Measurements from ENCODE around the gene TCEA2. TPM values are rescaled to one million over a fixed set of nuclear protein-coding genes. Genes with fewer than 3 reads are reported as not detected.
A peak's percentile ranks its signal among the peaks of the same experiment; 100 is the strongest.

The TCEA2 gene
- total and polyA plus RNA-seq, 9 of the 15 experiments (the other 6 are each of a cell fraction or from before 2014, with no cell fraction given): 1.4 to 28.7 (median 5.4) TPM

- TF ChIP-seq LCOR (CRISPR knock-in tag; IDR thresholded peaks at IDR 0.05): peak; percentile 67
- TF ChIP-seq HNRNPLL (IDR thresholded peaks at IDR 0.05; ENCODE audit: low read depth, low read length, poor library complexity, severe bottlenecking): peak; percentile 82
- peak; percentile 82 for TF ChIP-seq ARID1B (IDR thresholded peaks at IDR 0.05)
- TF ChIP-seq ESRRA (IDR thresholded peaks at IDR 0.05; ENCODE audit: borderline replicate concordance, low read depth): peak; percentile 70; the same call in 1 of the 2 replicates
- TF ChIP-seq HDAC1 (IDR thresholded peaks at IDR 0.05): peak in 1 of 2 experiments; percentile 71; a peak in 2 of 4 replicates
- TF ChIP-seq ZNF398 (CRISPR knock-in tag; IDR thresholded peaks at IDR 0.05): no peak
- peak in 2 of 3 experiments; percentile 29 to 56 for TF ChIP-seq YY1 (IDR thresholded peaks at IDR 0.05; ENCODE audit: borderline replicate concordance in 1 of 3, control insufficient read depth in 1 of 3, extremely low read depth in 1 of 3, insufficient read depth in 3 of 3, insufficient read length in 1 of 3, insufficient replicate concordance in 2 of 3, low read depth in 1 of 3, low read length in 2 of 3)
- TF ChIP-seq TAF15 (IDR thresholded peaks at IDR 0.05; ENCODE audit: low read depth, low read length): no peak
- 0 out of 2 replicates have a peak, but pooled peaks have one; percentile 49 for TF ChIP-seq SMARCE1 (IDR thresholded peaks at IDR 0.05)
- peak in 2 of 3 experiments; percentile 39 to 85; a peak in 3 of 6 replicates for TF ChIP-seq ZBTB11 (CRISPR knock-in tag; IDR thresholded peaks at IDR 0.05)
- TF ChIP-seq HSF4 (CRISPR knock-in tag; IDR thresholded peaks at IDR 0.05; ENCODE audit: borderline replicate concordance): no peak
- TF ChIP-seq GABPA (tag; conservative IDR thresholded peaks at IDR 0.05; ENCODE audit: low read depth): peak; percentile 74
- peak; percentile 22 to 32; a peak in 1 of 4 replicates for TF ChIP-seq NRF1 (conservative IDR thresholded peaks at IDR 0.05 in 1 of 2, IDR thresholded peaks at IDR 0.05 in 1 of 2)
- TF ChIP-seq ZNF764 (CRISPR knock-in tag; IDR thresholded peaks at IDR 0.05; ENCODE audit: low read depth): no peak
- TF ChIP-seq TAF9B (IDR thresholded peaks at IDR 0.05; ENCODE audit: partially characterized antibody): no peak
- TF ChIP-seq TFAP4 (CRISPR knock-in tag; IDR thresholded peaks at IDR 0.05; ENCODE audit: borderline replicate concordance): peak; percentile 72
- no peak for TF ChIP-seq SRSF7 (optimal IDR thresholded peaks at IDR 0.05; ENCODE audit: low read depth, low read length)
- no peak for TF ChIP-seq SMARCA5 (IDR thresholded peaks at IDR 0.05)
- TF ChIP-seq ETV6 (IDR thresholded peaks at IDR 0.05; ENCODE audit: borderline replicate concordance in 1 of 2, low read depth in 2 of 2, low read length in 1 of 2): 0 out of 4 replicates have a peak, but pooled peaks of 1 of the 2 experiments have one; percentile 19
- no peak for TF ChIP-seq ETV6 (CRISPR knock-in tag; IDR thresholded peaks at IDR 0.05; ENCODE audit: borderline replicate concordance)
Observed at GRCh38 chr20:64042054-64042781, 20.8 kb upstream of the TCEA2 start (continued).
